ENCODE results near the gene SCG3. TPM values are rescaled to one million over a fixed set of nuclear protein-coding genes. Genes with fewer than 3 reads are reported as not detected.

Gene SCG3
- total and polyA plus RNA-seq, 4 donors = 0.15 TPM; not detected in 3

Other genes starting within 250 kb of the SCG3 start
- gene DMXL2, start 58.7 kb upstream of the SCG3 start, total RNA-seq = 10 to 100 TPM; 23.3 to 52.5 TPM
- 10 to 100 TPM in 1 of 2 donors, 1 to 10 TPM in 1; 7.1 to 15.5 TPM for gene DMXL2, start 58.7 kb upstream of the SCG3 start, polyA plus RNA-seq
- gene LYSMD2, start 56.2 kb downstream of the SCG3 start, total RNA-seq = 10 to 100 TPM; 10.5 to 12.2 TPM
- gene LYSMD2, start 56.2 kb downstream of the SCG3 start, polyA plus RNA-seq = 10 to 100 TPM in 1 of 2 donors, 1 to 10 TPM in 1; 9.7 to 14.3 TPM
- gene TMOD2, start 70.1 kb downstream of the SCG3 start, total RNA-seq = 10 to 100 TPM; 17.8 to 33.1 TPM
- gene TMOD2, start 70.1 kb downstream of the SCG3 start, polyA plus RNA-seq = 1 to 10 TPM; 2.3 to 5.8 TPM
- gene TMOD3, start 148.2 kb downstream of the SCG3 start, total RNA-seq = 10 to 100 TPM; 47.8 to 57.3 TPM
- 10 to 100 TPM; 11.0 to 11.6 TPM for gene TMOD3, start 148.2 kb downstream of the SCG3 start, polyA plus RNA-seq